HK-2 (cell line): Measurements from ENCODE around the gene LRRC40.
"Not testable (repeated sequence)": the region's sequence is repeated elsewhere in the genome, so short reads cannot be mapped to it uniquely, and the experiment has no call there.

Experiments used
- DNase-seq: peaks from one replicate; pipeline ENCODE4 v3.0.0-alpha.2; 2018; ENCODE audit not compliant: unreplicated experiment

Gene LRRC40

GRCh38 chr1:70202173-70202758, 3.1 kb downstream of the LRRC40 start:
- DNase-seq, result no peak

- no peak for DNase-seq
Observed at GRCh38 chr1:70200065-70200464, 5.3 kb downstream of the LRRC40 start.

GRCh38 chr1:70196333-70196732, 9.0 kb downstream of the LRRC40 start:
- DNase-seq, result no peak

GRCh38 chr1:70195342-70195741, 10.0 kb downstream of the LRRC40 start:
- DNase-seq, result no peak

- no peak for DNase-seq
Observed at GRCh38 chr1:70194601-70195000, 10.8 kb downstream of the LRRC40 start.

GRCh38 chr1:70192446-70192845, 12.9 kb downstream of the LRRC40 start:
- DNase-seq, result not testable (repeated sequence)

- no peak for DNase-seq
Observed at GRCh38 chr1:70190180-70190579, 15.2 kb downstream of the LRRC40 start.

GRCh38 chr1:70188522-70188921, 16.9 kb downstream of the LRRC40 start:
- DNase-seq, result no peak

GRCh38 chr1:70185181-70185580, 20.2 kb downstream of the LRRC40 start:
- DNase-seq, result not testable (repeated sequence)

GRCh38 chr1:70171512-70171911, 33.9 kb downstream of the LRRC40 start:
- DNase-seq, result no peak

GRCh38 chr1:70169018-70169839, 36.1 kb downstream of the LRRC40 start:
- no peak for DNase-seq

GRCh38 chr1:70168283-70168682, 37.1 kb downstream of the LRRC40 start:
- no peak for DNase-seq

- DNase-seq, result no peak
Observed at GRCh38 chr1:70164350-70164749, 41.0 kb downstream of the LRRC40 start.

GRCh38 chr1:70156529-70157120, 48.8 kb downstream of the LRRC40 start:
- no peak for DNase-seq

GRCh38 chr1:70153739-70154138, 51.6 kb downstream of the LRRC40 start:
- no peak for DNase-seq

- no peak for DNase-seq
Observed at GRCh38 chr1:70150444-70150843, 54.9 kb downstream of the LRRC40 start.

GRCh38 chr1:70146488-70146887, 58.9 kb downstream of the LRRC40 start:
- no peak for DNase-seq

- no peak for DNase-seq
Observed at GRCh38 chr1:70143048-70143659, 62.2 kb downstream of the LRRC40 start.

GRCh38 chr1:70142075-70142474, 63.3 kb downstream of the LRRC40 start:
- DNase-seq, result no peak

- no peak for DNase-seq
Observed at GRCh38 chr1:70140894-70141293, 64.5 kb downstream of the LRRC40 start.

- DNase-seq, result no peak
Observed at GRCh38 chr1:70140343-70140742, 65.0 kb downstream of the LRRC40 start.

GRCh38 chr1:70134148-70134547, 71.2 kb downstream of the LRRC40 start:
- DNase-seq, result no peak

GRCh38 chr1:70117046-70117445, 88.3 kb downstream of the LRRC40 start:
- DNase-seq, result no peak
